ENCODE results near the gene TECR.
"Not testable (repeated sequence)": the region's sequence is repeated elsewhere in the genome, so short reads cannot be mapped to it uniquely, and the experiment has no call there.

The TECR gene

GRCh38 chr19:14599548-14600147 is 70.3 kb downstream of the TECR start:
- DNase-seq: no peak

GRCh38 chr19:14603990-14604387 is 74.6 kb downstream of the TECR start:
- no peak for DNase-seq

GRCh38 chr19:14606627-14607026 is 77.2 kb downstream of the TECR start:
- no peak for DNase-seq

GRCh38 chr19:14611051-14611450 is 81.7 kb downstream of the TECR start:
- no peak for DNase-seq

- not testable (repeated sequence) for DNase-seq
These were observed 82.8 kb downstream of the TECR start for GRCh38 chr19:14612242-14612641.

- DNase-seq: no peak
These were observed 83.3 kb downstream of the TECR start for GRCh38 chr19:14612657-14613056.

- DNase-seq: not testable (repeated sequence)
These were observed 84.2 kb downstream of the TECR start for GRCh38 chr19:14613399-14614098.

- no peak for DNase-seq
These were observed 84.7 kb downstream of the TECR start for GRCh38 chr19:14614099-14614412.

All from kidney glomerular epithelial cell (primary cell).